K562 (cell line): Measurements from ENCODE around the gene ELK4. TPM values are rescaled to one million over a fixed set of nuclear protein-coding genes. Genes with fewer than 3 reads are reported as not detected.
A peak's percentile ranks its signal among the peaks of the same experiment; 100 is the strongest.

Experiments
- CEBPG ChIP-seq, 3 experiments: fragments of 200-800 bp in 1 of 3; sonication (Bioruptor generic) in 1 of 3; sonication (generic) in 1 of 3; formaldehyde crosslinking in 1 of 3; IDR thresholded peaks in 2 of 3; conservative IDR thresholded peaks in 1 of 3; 2 replicates each; pipeline versions ENCODE4 v1.6.1 to v1.8.0; 2016 to 2022; ENCODE audit warnings: missing compliant biosample characterization in 2 of 3, missing genetic modification characterization in 2 of 3, mild to moderate bottlenecking in 1 of 3, missing genetic modification reagents in 1 of 3
- FOXJ2 ChIP-seq: fragments of 200-800 bp; sonication (Bioruptor generic); IDR thresholded peaks from 2 replicates; pipeline ENCODE4 v1.6.1; 2016; ENCODE audit warnings: missing genetic modification characterization, missing compliant biosample characterization
- IFI16 ChIP-seq: fragments of 250-450 bp; sonication (Bioruptor Pico); IDR thresholded peaks from 2 replicates; pipeline ENCODE4 v2.1.2; 2022; ENCODE audit warnings: mild to moderate bottlenecking, inconsistent platforms
- LCOR ChIP-seq: sonication (generic); formaldehyde crosslinking; IDR thresholded peaks from 2 replicates; pipeline ENCODE4 v1.8.0; 2022; ENCODE audit warnings: mild to moderate bottlenecking, missing genetic modification reagents
- MYBL2 ChIP-seq, 2 experiments: fragments of 450-650 bp in 1 of 2; sonication (generic) in 1 of 2; formaldehyde crosslinking in 1 of 2; IDR thresholded peaks; 2 replicates each; pipeline versions ENCODE4 v1.6.1 to v1.8.1; 2017 to 2022; ENCODE audit warnings: borderline replicate concordance in 1 of 2, inconsistent platforms in 1 of 2, low read depth in 1 of 2, mild to moderate bottlenecking in 1 of 2, missing genetic modification reagents in 1 of 2, moderate library complexity in 1 of 2
- NFE2 ChIP-seq: IDR thresholded peaks from 2 replicates; pipeline ENCODE4 v1.6.1; 2014; ENCODE audit warnings: antibody characterized with exemption, low read depth
- NFRKB ChIP-seq: fragments of 450-650 bp; IDR thresholded peaks from 2 replicates; pipeline ENCODE4 v1.6.1; 2016; ENCODE audit warnings: low read depth
- NRF1 ChIP-seq, 2 experiments: fragments of 450-650 bp; IDR thresholded peaks in 1 of 2; conservative IDR thresholded peaks in 1 of 2; 2 replicates each; pipeline ENCODE4 v1.6.1; 2014; ENCODE audit warnings: mild to moderate bottlenecking in 2 of 2
- PHB ChIP-seq: fragments of 250-450 bp; sonication (Bioruptor Pico); IDR thresholded peaks from 2 replicates; pipeline ENCODE4 v1.5.0; 2021
- RBM39 ChIP-seq: fragments of 200-400 bp; formaldehyde crosslinking; optimal IDR thresholded peaks from 2 replicates; pipeline ENCODE3; 2018; ENCODE audit warnings: low read depth, low read length
- SMC3 ChIP-seq: conservative IDR thresholded peaks from 2 replicates; pipeline ENCODE4 v1.6.1; 2011; ENCODE audit warnings: low read depth, low read length, improper control_type of control experiment; ENCODE audit not compliant: insufficient read depth
- SNRNP70 ChIP-seq: fragments of 200-400 bp; formaldehyde crosslinking; optimal IDR thresholded peaks from 2 replicates; pipeline ENCODE3; 2017; ENCODE audit warnings: low read depth, low read length
- SUPT5H ChIP-seq: fragments of 450-650 bp; IDR thresholded peaks from 2 replicates; pipeline ENCODE4 v1.6.1; 2016
- TCF7 ChIP-seq: sonication (generic); IDR thresholded peaks from 2 replicates; pipeline ENCODE4 v1.6.1; 2016; ENCODE audit warnings: antibody characterized with exemption, borderline replicate concordance
- TCF7L2 ChIP-seq: fragments of 150-350 bp; IDR thresholded peaks from 2 replicates; pipeline ENCODE4 v1.6.1; 2016; ENCODE audit warnings: low read depth, mild to moderate bottlenecking, low read length, moderate library complexity
- TRIM28 ChIP-seq: fragments of 450-650 bp; IDR thresholded peaks from 2 replicates; pipeline ENCODE4 v1.6.1; 2017
- ZBTB34 ChIP-seq: fragments of 250-450 bp; sonication (Bioruptor Pico); IDR thresholded peaks from 2 replicates; pipeline ENCODE4 v1.8.0; 2021; ENCODE audit warnings: mild to moderate bottlenecking, moderate library complexity
- ZNF41 ChIP-seq: fragments of 250-450 bp; sonication (Bioruptor Pico); conservative IDR thresholded peaks from 2 replicates; pipeline ENCODE4 v1.4.0; 2020; ENCODE audit warnings: mild to moderate bottlenecking
- ZNF583 ChIP-seq: fragments of 250-450 bp; sonication (Bioruptor Pico); IDR thresholded peaks from 2 replicates; pipeline ENCODE4 v1.4.0; 2020
- ZNF696 ChIP-seq: fragments of 250-450 bp; sonication (Bioruptor Pico); conservative IDR thresholded peaks from 2 replicates; pipeline ENCODE4 v1.4.0; 2020; ENCODE audit warnings: mild to moderate bottlenecking, moderate library complexity
- ZSCAN29 ChIP-seq: fragments of 450-650 bp; IDR thresholded peaks from 2 replicates; pipeline ENCODE4 v1.6.1; 2017
- polyA plus RNA-seq, 8 experiments: library from polyadenylated mRNA; depleted of rRNA in 4 of 8; stranded (reverse) in 5 of 8; unstranded in 3 of 8; fragments of >200 nt; fragmentation: Nextera tagmentation in 2 of 8; fragmentation: Illumina TruSeq in 1 of 8; extraction: Ambion mirVana in 2 of 8; extraction: Trizol in 1 of 8; gene quantifications; 2 replicates each; pipeline versions ENCODE4 v1.2.1 to v1.2.3, GENCODE V29; 2011 to 2014; ENCODE audit warnings: inconsistent platforms in 1 of 8, missing spikeins in 1 of 8
- total RNA-seq, 7 experiments: library from RNA; depleted of rRNA in 6 of 7; stranded (reverse); fragments of >200 nt in 6 of 7; fragmentation: Illumina TruSeq in 2 of 7; extraction: Trizol in 2 of 7; gene quantifications; 2 replicates each; pipeline versions ENCODE4 v1.2.1 to v1.2.3, GENCODE V29; 2011 to 2021; ENCODE audit warnings: low replicate concordance in 1 of 7
- TF ChIP-seq, protein P1 (sequence below): fragments of 450-650 bp; IDR thresholded peaks from 2 replicates; pipeline ENCODE4 v1.6.1; 2016; ENCODE audit warnings: low read depth, mild to moderate bottlenecking, moderate library complexity
- TF ChIP-seq, protein P2 (sequence below): fragments of 450-650 bp; formaldehyde crosslinking; IDR thresholded peaks from 2 replicates; pipeline ENCODE4 v1.4.0; 2020; ENCODE audit warnings: mild to moderate bottlenecking, moderate library complexity
- TF ChIP-seq, protein P3 (sequence below): fragments of 250-450 bp; sonication (Bioruptor Pico); IDR thresholded peaks from 2 replicates; pipeline ENCODE4 v1.5.0; 2020; ENCODE audit warnings: mild to moderate bottlenecking, borderline replicate concordance

Gene ELK4
- total and polyA plus RNA-seq, 9 of the 15 experiments (the other 6 are each of a cell fraction or from before 2014, with no cell fraction given) = 2.0 to 21.7 (median 9.2) TPM

GRCh38 chr1:205631768-205632668, at the start of gene ELK4 (continued):
- TF ChIP-seq SNRNP70 (no peak), NFE2 (no peak), NFRKB (no peak), CEBPG (CRISPR knock-in tag; IDR thresholded peaks at IDR 0.05) (no peak), CEBPG (tag; conservative IDR thresholded peaks at IDR 0.05 in 1 of 2, IDR thresholded peaks at IDR 0.05 in 1 of 2) (no peak), IFI16 (no peak), TCF7L2 (0 out of 2 replicates have a peak, but pooled peaks have one; percentile 10), SUPT5H (peak; percentile 92), ZSCAN29 (peak; percentile 44; the same call in 1 of the 2 replicates), ZNF41 (CRISPR knock-in tag) (no peak), RBM39 (no peak), PHB (0 out of 2 replicates have a peak, but pooled peaks have one; percentile 54), ZNF583 (no peak), TRIM28 (no peak), ZNF696 (CRISPR knock-in tag) (no peak), FOXJ2 (tag) (no peak), NRF1 (conservative IDR thresholded peaks at IDR 0.05 in 1 of 2, IDR thresholded peaks at IDR 0.05 in 1 of 2) (peak; percentile 56 to 66), LCOR (CRISPR knock-in tag) (peak; percentile 90), ZBTB34 (CRISPR knock-in tag) (no peak), MYBL2 (IDR thresholded peaks at IDR 0.05; ENCODE audit: low read depth) (no peak), MYBL2 (CRISPR knock-in tag; IDR thresholded peaks at IDR 0.05; ENCODE audit: borderline replicate concordance) (no peak), TCF7 (peak; percentile 72), SMC3 (peak; percentile 61)
- TF ChIP-seq, protein P1, sequence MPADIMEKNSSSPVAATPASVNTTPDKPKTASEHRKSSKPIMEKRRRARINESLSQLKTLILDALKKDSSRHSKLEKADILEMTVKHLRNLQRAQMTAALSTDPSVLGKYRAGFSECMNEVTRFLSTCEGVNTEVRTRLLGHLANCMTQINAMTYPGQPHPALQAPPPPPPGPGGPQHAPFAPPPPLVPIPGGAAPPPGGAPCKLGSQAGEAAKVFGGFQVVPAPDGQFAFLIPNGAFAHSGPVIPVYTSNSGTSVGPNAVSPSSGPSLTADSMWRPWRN = no peak
- TF ChIP-seq, protein P2, sequence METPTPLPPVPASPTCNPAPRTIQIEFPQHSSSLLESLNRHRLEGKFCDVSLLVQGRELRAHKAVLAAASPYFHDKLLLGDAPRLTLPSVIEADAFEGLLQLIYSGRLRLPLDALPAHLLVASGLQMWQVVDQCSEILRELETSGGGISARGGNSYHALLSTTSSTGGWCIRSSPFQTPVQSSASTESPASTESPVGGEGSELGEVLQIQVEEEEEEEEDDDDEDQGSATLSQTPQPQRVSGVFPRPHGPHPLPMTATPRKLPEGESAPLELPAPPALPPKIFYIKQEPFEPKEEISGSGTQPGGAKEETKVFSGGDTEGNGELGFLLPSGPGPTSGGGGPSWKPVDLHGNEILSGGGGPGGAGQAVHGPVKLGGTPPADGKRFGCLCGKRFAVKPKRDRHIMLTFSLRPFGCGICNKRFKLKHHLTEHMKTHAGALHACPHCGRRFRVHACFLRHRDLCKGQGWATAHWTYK (CRISPR knock-in tag) = peak; percentile 83
- TF ChIP-seq, protein P3, sequence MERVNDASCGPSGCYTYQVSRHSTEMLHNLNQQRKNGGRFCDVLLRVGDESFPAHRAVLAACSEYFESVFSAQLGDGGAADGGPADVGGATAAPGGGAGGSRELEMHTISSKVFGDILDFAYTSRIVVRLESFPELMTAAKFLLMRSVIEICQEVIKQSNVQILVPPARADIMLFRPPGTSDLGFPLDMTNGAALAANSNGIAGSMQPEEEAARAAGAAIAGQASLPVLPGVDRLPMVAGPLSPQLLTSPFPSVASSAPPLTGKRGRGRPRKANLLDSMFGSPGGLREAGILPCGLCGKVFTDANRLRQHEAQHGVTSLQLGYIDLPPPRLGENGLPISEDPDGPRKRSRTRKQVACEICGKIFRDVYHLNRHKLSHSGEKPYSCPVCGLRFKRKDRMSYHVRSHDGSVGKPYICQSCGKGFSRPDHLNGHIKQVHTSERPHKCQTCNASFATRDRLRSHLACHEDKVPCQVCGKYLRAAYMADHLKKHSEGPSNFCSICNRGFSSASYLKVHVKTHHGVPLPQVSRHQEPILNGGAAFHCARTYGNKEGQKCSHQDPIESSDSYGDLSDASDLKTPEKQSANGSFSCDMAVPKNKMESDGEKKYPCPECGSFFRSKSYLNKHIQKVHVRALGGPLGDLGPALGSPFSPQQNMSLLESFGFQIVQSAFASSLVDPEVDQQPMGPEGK = no peak
